H9 (cell line): ENCODE measurements around the gene FAM149A. TPM values are rescaled to one million over a fixed set of nuclear protein-coding genes. Genes with fewer than 3 reads are reported as not detected.

Experiments used
- DNase-seq: peaks from one replicate; pipeline ENCODE4 v3.0.0-alpha.2; 2017
- H2AFZ ChIP-seq: one replicate; pipeline ENCODE4 v1.6.1; 2013; ENCODE audit warnings: mild to moderate bottlenecking, low read length, control low read depth, moderate library complexity
- H2AK5ac ChIP-seq: 2 replicates; pipeline ENCODE4 v1.6.1; 2013; ENCODE audit warnings: low read length, control low read depth, mixed read lengths; ENCODE audit not compliant: insufficient read length
- H2BK120ac ChIP-seq: one replicate; pipeline ENCODE4 v1.6.1; 2013; ENCODE audit warnings: low read depth, mild to moderate bottlenecking, low read length, control low read depth, inconsistent platforms; ENCODE audit not compliant: poor library complexity, severe bottlenecking
- H2BK12ac ChIP-seq: 2 replicates; pipeline ENCODE4 v1.6.1; 2013; ENCODE audit warnings: low read length, control low read depth, mixed read lengths, low read depth; ENCODE audit not compliant: insufficient read length
- H2BK15ac ChIP-seq: 2 replicates; pipeline ENCODE4 v1.6.1; 2013; ENCODE audit warnings: low read depth, low read length, control low read depth
- H2BK20ac ChIP-seq: one replicate; pipeline ENCODE4 v1.6.1; 2013; ENCODE audit warnings: low read depth, mild to moderate bottlenecking, low read length, control low read depth, inconsistent platforms; ENCODE audit not compliant: poor library complexity, severe bottlenecking
- H2BK5ac ChIP-seq: 2 replicates; pipeline ENCODE4 v1.6.1; 2013; ENCODE audit warnings: low read length, control low read depth, mixed read lengths; ENCODE audit not compliant: insufficient read length
- H3K14ac ChIP-seq: 2 replicates; pipeline ENCODE4 v1.6.1; 2013; ENCODE audit warnings: low read length, control low read depth; ENCODE audit not compliant: insufficient read depth
- H3K18ac ChIP-seq: 2 replicates; pipeline ENCODE4 v1.6.1; 2013; ENCODE audit warnings: low read depth, mild to moderate bottlenecking, mixed read lengths, low read length, control low read depth; ENCODE audit not compliant: insufficient read length
- H3K23ac ChIP-seq: 2 replicates; pipeline ENCODE4 v1.6.1; 2013; ENCODE audit warnings: low read length, control low read depth, mixed read lengths, low read depth; ENCODE audit not compliant: insufficient read length
- H3K23me2 ChIP-seq: 2 replicates; pipeline ENCODE4 v1.6.1; 2013; ENCODE audit warnings: low read depth, mild to moderate bottlenecking, mixed read lengths, low read length, control low read depth; ENCODE audit not compliant: insufficient read length, poor library complexity, severe bottlenecking
- H3K27ac ChIP-seq: 2 replicates; pipeline ENCODE4 v1.5.1; 2013; ENCODE audit warnings: low read length, control low read depth, mixed read lengths, low read depth; ENCODE audit not compliant: insufficient read length
- H3K27me3 ChIP-seq: 2 replicates; pipeline ENCODE4 v1.6.1; 2013; ENCODE audit warnings: low read length, control low read depth, inconsistent platforms; ENCODE audit not compliant: insufficient read depth
- H3K4ac ChIP-seq: 2 replicates; pipeline ENCODE4 v1.6.1; 2013; ENCODE audit warnings: low read depth, mild to moderate bottlenecking, control low read depth, inconsistent platforms, low read length, moderate library complexity
- H3K4me1 ChIP-seq: 2 replicates; pipeline ENCODE4 v1.6.1; 2013; ENCODE audit warnings: low read length, control low read depth, inconsistent platforms; ENCODE audit not compliant: insufficient read depth
- H3K4me2 ChIP-seq: 2 replicates; pipeline ENCODE4 v1.6.1; 2013; ENCODE audit warnings: low read length, control low read depth, mixed read lengths; ENCODE audit not compliant: insufficient read length, insufficient read depth
- H3K56ac ChIP-seq: 2 replicates; pipeline ENCODE4 v1.6.1; 2013; ENCODE audit warnings: low read depth, mild to moderate bottlenecking, mixed read lengths, low read length, control low read depth; ENCODE audit not compliant: insufficient read length
- H3K79me1 ChIP-seq: 2 replicates; pipeline ENCODE4 v1.6.1; 2013; ENCODE audit warnings: low read depth, mild to moderate bottlenecking, moderate library complexity, low read length, control low read depth, inconsistent platforms; ENCODE audit not compliant: insufficient read depth, poor library complexity, severe bottlenecking
- H3K79me2 ChIP-seq: 2 replicates; pipeline ENCODE4 v1.6.1; 2013; ENCODE audit warnings: low read length, control low read depth, inconsistent platforms; ENCODE audit not compliant: insufficient read depth
- H3K9ac ChIP-seq: 2 replicates; pipeline ENCODE4 v1.6.1; 2013; ENCODE audit warnings: low read length, control low read depth, mixed read lengths; ENCODE audit not compliant: insufficient read length; ENCODE audit errors: extremely low read depth
- H3K9me3 ChIP-seq: one replicate; pipeline ENCODE4 v1.6.1; 2013; ENCODE audit warnings: low read depth, low read length, inconsistent platforms; ENCODE audit not compliant: control insufficient read depth
- H3T11ph ChIP-seq: one replicate; pipeline ENCODE4 v1.6.1; 2013; ENCODE audit warnings: mild to moderate bottlenecking, low read length, control low read depth, inconsistent platforms
- H4K20me1 ChIP-seq: one replicate; pipeline ENCODE4 v1.6.1; 2013; ENCODE audit not compliant: control insufficient read depth, insufficient read length, insufficient read depth
- H4K5ac ChIP-seq: 2 replicates; pipeline ENCODE4 v1.6.1; 2013; ENCODE audit warnings: low read depth, mild to moderate bottlenecking, mixed read lengths, low read length, control low read depth; ENCODE audit not compliant: insufficient read length
- H4K8ac ChIP-seq: replicated peaks from 2 replicates; pipeline ENCODE4 v1.6.1; 2013; ENCODE audit warnings: low read length, control low read depth, mixed read lengths, low read depth; ENCODE audit not compliant: insufficient read length
- H4K91ac ChIP-seq: 2 replicates; pipeline ENCODE4 v1.6.1; 2013; ENCODE audit warnings: low read depth, mild to moderate bottlenecking, moderate library complexity, mixed read lengths, low read length, control low read depth; ENCODE audit not compliant: insufficient read length
- H3K27ac Mint-ChIP-seq, 3 experiments: 2 replicates in 2 of 3; 3 replicates in 1 of 3; pipeline ENCODE4 v1.8.0; 2020 to 2021; ENCODE audit warnings: mixed read lengths in 3 of 3, mild to moderate bottlenecking in 1 of 3, moderate library complexity in 1 of 3
- H3K27me3 Mint-ChIP-seq: 2 replicates; pipeline ENCODE4 v1.8.0; 2021; ENCODE audit warnings: low read depth, mild to moderate bottlenecking, moderate library complexity, mixed read lengths
- H3K36me3 Mint-ChIP-seq, 3 experiments: 2 replicates in 2 of 3; 3 replicates in 1 of 3; pipeline ENCODE4 v1.8.0; 2020 to 2021; ENCODE audit warnings: low read depth in 3 of 3, mixed read lengths in 3 of 3; ENCODE audit not compliant: insufficient read depth in 1 of 3
- H3K4me1 Mint-ChIP-seq, 2 experiments: 2 replicates each; pipeline ENCODE4 v1.8.0; 2020; ENCODE audit warnings: mixed read lengths in 2 of 2
- H3K4me3 Mint-ChIP-seq, 2 experiments: 2 replicates in 1 of 2; 3 replicates in 1 of 2; pipeline ENCODE4 v1.8.0; 2020 to 2021; ENCODE audit warnings: mild to moderate bottlenecking in 2 of 2, mixed read lengths in 2 of 2, moderate library complexity in 1 of 2
- H3K9me3 Mint-ChIP-seq, 2 experiments: 2 replicates in 1 of 2; 3 replicates in 1 of 2; pipeline ENCODE4 v1.8.0; 2020; ENCODE audit warnings: mild to moderate bottlenecking in 2 of 2, mixed read lengths in 2 of 2, moderate library complexity in 1 of 2
- WGBS: extraction: QIAGEN DNeasy Blood & Tissue Kit; methylation state at CpG from one replicate; pipeline ENCODE4 v1.1.7; 2013; ENCODE audit warnings: missing lambda C conversion rate, low lambda C conversion rate, mixed read lengths; ENCODE audit not compliant: insufficient read length; ENCODE audit errors: extremely low coverage; 5-methylcytosine and 5-hydroxymethylcytosine counted together
- total RNA-seq: library from RNA; stranded (reverse); gene quantifications from 2 replicates; pipeline ENCODE4 v1.2.1, GENCODE V29; 2021
- TF ChIP-seq, protein P1 (sequence below): fragments of 200-600 bp; sonication (generic); conservative IDR thresholded peaks from 3 replicates; pipeline ENCODE4 v1.8.0; 2021; ENCODE audit warnings: antibody characterized with exemption, mild to moderate bottlenecking

FAM149A gene
- total RNA-seq, 1 experiment from 2014 or later = 5.9 TPM

DNA sequence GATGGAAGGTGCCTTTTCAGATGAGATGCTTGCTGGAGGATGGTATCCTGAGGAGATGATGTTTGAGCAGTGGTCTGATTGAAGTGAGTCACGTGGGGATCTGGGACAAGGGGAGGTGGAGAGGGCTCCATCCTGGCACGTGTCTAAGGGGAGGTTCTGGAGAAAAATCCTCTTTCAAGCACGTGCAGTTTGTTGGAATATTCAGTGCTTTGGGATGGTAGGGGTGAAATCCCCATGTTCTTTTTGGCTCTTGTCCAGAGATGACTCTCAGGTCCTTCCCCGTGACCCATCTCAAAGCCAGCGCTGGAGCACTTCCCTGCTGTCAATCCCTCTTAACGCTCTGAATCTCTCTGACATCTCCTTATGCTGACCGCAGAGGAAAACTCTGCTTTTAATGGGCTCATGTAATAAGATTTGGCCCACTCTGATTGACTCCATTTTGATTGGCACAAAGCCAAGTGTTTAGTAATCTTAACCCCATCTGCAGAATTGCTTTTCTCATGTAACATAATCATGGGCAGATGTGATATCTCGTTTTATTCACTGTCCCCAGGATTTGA lies 112.0 kb downstream of the FAM149A start:
- no peak overlapping the region for H3K18ac ChIP-seq
- H3K79me1 ChIP-seq = no peaks in the 10 kb centered on the region
- TF ChIP-seq, protein P1, sequence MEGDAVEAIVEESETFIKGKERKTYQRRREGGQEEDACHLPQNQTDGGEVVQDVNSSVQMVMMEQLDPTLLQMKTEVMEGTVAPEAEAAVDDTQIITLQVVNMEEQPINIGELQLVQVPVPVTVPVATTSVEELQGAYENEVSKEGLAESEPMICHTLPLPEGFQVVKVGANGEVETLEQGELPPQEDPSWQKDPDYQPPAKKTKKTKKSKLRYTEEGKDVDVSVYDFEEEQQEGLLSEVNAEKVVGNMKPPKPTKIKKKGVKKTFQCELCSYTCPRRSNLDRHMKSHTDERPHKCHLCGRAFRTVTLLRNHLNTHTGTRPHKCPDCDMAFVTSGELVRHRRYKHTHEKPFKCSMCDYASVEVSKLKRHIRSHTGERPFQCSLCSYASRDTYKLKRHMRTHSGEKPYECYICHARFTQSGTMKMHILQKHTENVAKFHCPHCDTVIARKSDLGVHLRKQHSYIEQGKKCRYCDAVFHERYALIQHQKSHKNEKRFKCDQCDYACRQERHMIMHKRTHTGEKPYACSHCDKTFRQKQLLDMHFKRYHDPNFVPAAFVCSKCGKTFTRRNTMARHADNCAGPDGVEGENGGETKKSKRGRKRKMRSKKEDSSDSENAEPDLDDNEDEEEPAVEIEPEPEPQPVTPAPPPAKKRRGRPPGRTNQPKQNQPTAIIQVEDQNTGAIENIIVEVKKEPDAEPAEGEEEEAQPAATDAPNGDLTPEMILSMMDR = no peak
- no peaks in the 10 kb centered on the region for H3K9me3 ChIP-seq
- H3K27ac ChIP-seq = no peak overlapping the region
- H3K27me3 ChIP-seq = no peaks in the 10 kb centered on the region
- no peak overlapping the region for H2BK12ac ChIP-seq
- Mint-ChIP-seq H3K4me1 (peaks cover 9 to 13% of the 10 kb centered on the region in 2 experiments), H3K27ac (no peak overlapping the region), H3K27me3 (peaks cover 1% of the 10 kb centered on the region; the same call in 1 of the 2 replicates), H3K36me3 (no peaks in the 10 kb centered on the region; a peak in 1 of 7 replicates), H3K4me3 (no peak overlapping the region), H3K9me3 (no peaks in the 10 kb centered on the region; a peak in 1 of 5 replicates)
- DNase-seq = no peak
- H3K79me2 ChIP-seq = no peaks in the 10 kb centered on the region
- no peak overlapping the region for H3K9ac ChIP-seq
- H3K14ac ChIP-seq = no peak overlapping the region
- no peaks in the 10 kb centered on the region for H3K23me2 ChIP-seq
- no peak overlapping the region for H2AFZ ChIP-seq
- H2BK5ac ChIP-seq = no peak overlapping the region
- no peak overlapping the region for H4K91ac ChIP-seq
- no peak overlapping the region for H2BK20ac ChIP-seq
- no peak overlapping the region for H2BK15ac ChIP-seq
- no peak overlapping the region for H3K23ac ChIP-seq
- H3T11ph ChIP-seq = no peak overlapping the region
- no peaks in the 10 kb centered on the region for H4K20me1 ChIP-seq
- H4K8ac ChIP-seq = no peak overlapping the region
- H2BK120ac ChIP-seq = no peak overlapping the region
- no CpG with 5 or more reads among the region's 8 CpGs for WGBS
- H3K4me1 ChIP-seq = no peaks in the 10 kb centered on the region
- H3K56ac ChIP-seq = no peak overlapping the region
- no peak overlapping the region for H2AK5ac ChIP-seq
- H3K4me2 ChIP-seq = no peak overlapping the region
- H4K5ac ChIP-seq = no peak overlapping the region
- H3K4ac ChIP-seq = no peak overlapping the region
